A673 (cell line): ENCODE results near the gene TOMM70.

Source experiments
- CTCF ChIP-seq: fragments of 300-800, 200-600 bp; sonication (generic); conservative IDR thresholded peaks from 2 replicates; pipeline ENCODE4 v1.5.1; 2017; ENCODE audit warnings: low read depth, mild to moderate bottlenecking, antibody characterized with exemption, low read length, moderate library complexity, mixed read lengths
- EZH2 ChIP-seq: fragments of 200-600 bp; sonication (generic); IDR thresholded peaks from 2 replicates; pipeline ENCODE4 v1.6.1; 2017; ENCODE audit warnings: borderline replicate concordance, low read depth, mild to moderate bottlenecking, mixed read lengths, antibody characterized with exemption, low read length; ENCODE audit not compliant: poor library complexity, severe bottlenecking

GRCh38 chr3:100374521-100374920, 26.4 kb downstream of the TOMM70 start:
- TF ChIP-seq CTCF (no peak), EZH2 (no peak)
